ENCODE data around the gene AHNAK.
A peak's percentile ranks its signal among the peaks of the same experiment; 100 is the strongest.
"Not testable (repeated sequence)": the region's sequence is repeated elsewhere in the genome, so short reads cannot be mapped to it uniquely, and the experiment has no call there.

The AHNAK gene

DNA sequence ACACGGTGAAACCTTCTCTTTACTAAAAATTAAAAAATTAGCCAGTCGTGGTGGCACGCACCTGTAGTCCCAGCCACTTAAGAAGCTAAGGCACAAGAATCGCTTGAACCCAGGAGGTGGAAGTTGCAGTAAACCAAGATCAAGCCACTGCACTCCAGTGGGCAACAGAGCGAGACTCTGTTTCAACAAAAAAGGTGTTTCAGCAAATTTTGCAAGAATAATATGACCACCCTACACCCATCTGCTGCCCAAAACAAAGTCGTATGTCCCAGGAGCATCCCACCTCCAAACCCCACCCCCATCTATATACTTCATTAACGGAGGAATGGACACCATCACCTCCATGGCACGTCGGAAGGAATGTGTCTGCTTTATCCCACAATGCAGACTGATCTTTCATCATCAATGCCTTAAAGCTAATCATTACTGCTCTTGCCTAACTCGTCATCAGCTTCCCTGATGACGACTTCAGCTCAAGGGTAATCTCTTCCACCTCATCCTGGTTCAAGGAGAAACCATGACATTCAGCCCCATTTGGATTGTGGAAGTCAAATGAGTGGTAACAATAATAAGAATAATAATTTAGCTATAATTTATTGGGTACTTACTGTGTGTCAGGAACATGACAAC lies 93.7 kb downstream of the AHNAK start:
- no peak for DNase-seq

DNA sequence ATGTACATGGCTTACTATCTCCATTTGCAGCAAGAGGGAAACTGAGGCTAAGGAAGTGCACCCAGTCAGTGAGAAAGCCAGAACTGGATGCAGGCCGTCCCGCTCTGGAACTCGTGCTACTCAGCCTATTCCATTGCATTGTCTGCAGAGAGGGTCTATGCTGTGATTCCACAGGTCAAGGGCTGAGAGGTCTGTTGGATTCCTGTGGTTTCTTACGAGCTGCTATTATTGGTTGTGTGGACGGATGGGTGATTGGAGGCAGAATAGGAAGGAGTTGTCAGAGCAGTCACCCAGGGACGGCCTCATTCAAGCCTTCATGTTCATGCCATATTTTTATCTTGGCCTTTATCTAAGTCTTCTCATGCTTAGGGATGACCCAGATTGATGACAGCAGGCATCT lies 94.3 kb downstream of the AHNAK start:
- DNase-seq: no peak

- DNase-seq: no peak
These were observed 95.4 kb downstream of the AHNAK start for GRCh38 chr11:62451241-62451621.

DNA sequence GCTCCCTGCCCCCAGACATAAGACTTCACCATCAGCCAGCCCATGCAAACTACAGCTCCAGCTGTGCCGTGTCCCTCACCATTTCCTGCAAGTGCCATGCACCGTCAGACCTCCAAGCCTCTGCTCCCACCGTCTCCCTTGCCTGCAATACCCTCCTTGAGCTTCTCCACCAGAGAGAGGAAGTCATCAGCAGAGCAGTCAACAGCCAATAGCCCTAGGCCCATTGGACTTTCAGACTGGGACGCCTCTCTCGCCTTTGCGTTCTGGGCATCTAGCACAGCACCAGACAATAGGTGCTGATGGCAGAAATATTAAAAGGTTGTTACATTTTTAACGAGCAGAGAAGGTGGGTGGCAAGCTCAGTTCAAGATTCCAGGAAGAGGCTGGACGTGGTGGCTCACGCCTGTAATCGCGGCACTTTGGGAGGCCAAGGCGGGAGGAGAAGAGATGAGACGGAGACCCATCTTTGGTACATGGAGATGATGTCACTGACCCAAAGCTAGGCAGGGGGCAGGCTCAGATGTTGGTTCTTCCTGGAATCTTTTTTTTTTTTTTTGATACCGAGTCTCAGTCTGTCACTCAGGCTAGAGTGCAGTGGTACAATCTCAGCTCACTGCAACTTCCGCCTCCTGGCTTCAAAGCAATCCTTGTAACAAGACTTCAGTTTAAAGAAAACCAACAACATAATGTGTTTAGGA lies 95.9 kb downstream of the AHNAK start:
- DNase-seq: no peak

DNA sequence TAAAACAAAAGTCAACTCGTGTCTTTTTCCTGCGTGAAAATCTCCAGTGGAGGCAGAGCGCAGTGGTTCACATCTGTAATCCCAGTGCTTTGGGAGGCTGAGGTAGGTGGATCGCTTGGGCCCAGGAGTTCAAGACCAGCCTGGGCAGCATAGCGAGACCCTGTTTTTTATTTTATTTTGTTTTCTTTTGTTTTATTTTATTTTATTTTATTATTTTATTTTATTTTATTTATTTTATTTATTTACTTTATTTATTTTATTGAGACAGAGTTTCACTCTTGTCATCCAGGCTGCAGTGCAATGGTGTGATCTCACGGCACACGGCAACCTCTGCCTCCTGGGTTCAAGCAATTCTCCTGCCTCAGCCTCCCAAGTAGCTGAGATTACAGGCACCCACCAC lies 96.7 kb downstream of the AHNAK start:
- not testable (repeated sequence) for DNase-seq

GRCh38 chr11:62449451-62449851 lies 97.2 kb downstream of the AHNAK start:
- peak in 1 of 2 experiments; percentile 15 for DNase-seq

GRCh38 chr11:62446091-62446490 lies 100.5 kb downstream of the AHNAK start:
- no peak for DNase-seq

GRCh38 chr11:62445314-62445740 lies 101.3 kb downstream of the AHNAK start:
- peak in 1 of 2 experiments; percentile 31 for DNase-seq

GRCh38 chr11:62444835-62445234 lies 101.8 kb downstream of the AHNAK start:
- DNase-seq: no peak

GRCh38 chr11:62444236-62444833 lies 102.3 kb downstream of the AHNAK start:
- peak; percentile 60 to 71 for DNase-seq

DNA sequence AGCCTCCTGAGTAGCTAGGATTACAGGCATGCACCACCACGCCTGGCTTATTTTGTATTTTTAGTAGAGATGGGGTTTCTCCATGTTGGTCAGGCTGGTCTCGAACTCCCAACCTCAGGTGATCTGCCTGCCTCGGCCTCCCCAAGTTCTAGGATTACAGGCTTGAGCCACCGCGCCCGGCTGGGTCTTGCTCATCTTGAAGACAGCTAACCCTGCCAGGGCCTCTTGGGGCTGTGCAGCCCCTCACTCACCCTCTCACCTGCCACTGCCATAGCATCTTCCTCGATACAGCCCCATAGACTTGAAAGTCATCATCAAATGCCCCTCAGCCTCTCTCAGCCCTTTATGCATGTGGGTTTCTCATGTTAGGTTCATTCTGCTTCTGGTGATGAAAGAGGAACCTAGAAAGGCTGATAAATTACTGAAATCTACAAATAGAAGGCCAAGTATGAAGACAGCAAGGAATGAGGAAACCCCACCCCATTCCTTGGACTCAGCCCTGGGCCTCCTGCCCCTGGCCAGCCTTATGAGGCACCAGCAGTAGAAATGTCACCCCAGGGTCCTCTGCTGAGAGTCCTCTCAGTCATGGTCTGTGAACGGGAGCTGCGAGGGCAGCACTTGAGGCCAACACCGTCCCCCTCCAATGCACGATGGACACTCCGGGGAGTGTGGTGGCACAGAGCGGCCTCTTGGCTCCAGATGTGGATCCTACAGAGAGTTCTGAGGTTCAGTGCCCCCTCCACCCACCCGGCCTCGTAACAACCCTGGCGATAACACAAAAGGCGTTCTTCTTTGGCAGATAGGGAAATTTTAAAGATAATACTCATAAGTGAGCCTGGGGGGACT lies 103.0 kb downstream of the AHNAK start:
- no peak for DNase-seq

GRCh38 chr11:62439785-62440602 lies 106.6 kb downstream of the AHNAK start:
- no peak for DNase-seq

- DNase-seq: no peak
These were observed 108.0 kb downstream of the AHNAK start for GRCh38 chr11:62438641-62439040.

DNA sequence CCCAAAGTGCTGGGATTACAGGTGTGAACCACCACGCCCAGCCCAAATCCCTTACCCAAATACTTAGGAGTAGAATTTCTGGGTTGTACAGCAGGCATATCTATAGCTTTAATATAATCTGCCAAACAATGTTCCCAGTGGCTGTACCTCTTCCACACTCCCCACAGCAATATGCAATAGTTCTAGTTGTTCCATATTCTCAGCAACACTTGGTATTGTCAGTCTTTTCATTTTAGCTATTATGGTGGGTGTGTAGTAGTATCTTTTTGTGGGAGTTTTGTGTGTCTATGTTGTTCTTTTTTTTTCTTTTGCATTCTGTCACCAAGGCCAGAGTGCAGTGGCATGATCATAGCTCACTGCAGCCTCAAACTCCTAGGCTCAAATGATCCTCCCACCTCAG lies 109.0 kb downstream of the AHNAK start:
- DNase-seq: no peak

DNA sequence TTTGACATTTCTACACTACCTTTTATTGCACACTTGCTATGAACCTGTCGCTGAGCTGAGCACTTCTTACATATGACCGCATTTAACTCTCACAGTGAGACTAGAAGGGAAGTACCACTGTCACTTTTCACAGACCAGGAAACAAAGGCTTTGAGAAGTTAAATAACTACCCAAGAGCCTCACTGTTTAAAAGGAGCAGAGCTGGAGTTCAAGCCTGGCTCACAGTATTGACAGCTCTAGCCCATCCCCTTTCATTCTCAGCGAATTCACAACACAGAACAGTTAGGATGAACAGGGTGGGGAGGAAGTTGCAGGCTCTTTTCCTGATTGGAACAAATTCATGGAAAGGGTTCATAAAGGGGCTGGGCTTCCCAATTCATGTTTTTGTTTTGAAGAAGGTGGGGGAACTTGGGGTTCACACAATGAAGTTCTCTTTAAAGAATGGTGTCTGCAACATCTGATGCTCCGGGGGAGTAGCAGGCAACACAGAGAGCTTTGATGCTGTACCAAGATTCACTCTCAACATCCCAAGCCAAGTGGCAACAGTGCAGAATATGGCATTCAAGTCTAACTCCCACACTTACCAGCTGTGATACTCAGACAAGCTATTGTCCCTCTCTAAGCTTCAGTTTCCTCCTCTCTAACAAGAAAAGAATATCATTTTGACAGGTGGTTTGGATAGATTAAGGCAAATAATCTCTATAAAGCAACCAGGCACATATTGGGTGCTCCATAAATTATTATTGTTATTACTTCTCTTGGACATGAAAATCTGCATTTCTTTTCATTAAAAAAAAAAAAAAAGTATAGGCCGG lies 110.6 kb downstream of the AHNAK start:
- no peak for DNase-seq

DNA sequence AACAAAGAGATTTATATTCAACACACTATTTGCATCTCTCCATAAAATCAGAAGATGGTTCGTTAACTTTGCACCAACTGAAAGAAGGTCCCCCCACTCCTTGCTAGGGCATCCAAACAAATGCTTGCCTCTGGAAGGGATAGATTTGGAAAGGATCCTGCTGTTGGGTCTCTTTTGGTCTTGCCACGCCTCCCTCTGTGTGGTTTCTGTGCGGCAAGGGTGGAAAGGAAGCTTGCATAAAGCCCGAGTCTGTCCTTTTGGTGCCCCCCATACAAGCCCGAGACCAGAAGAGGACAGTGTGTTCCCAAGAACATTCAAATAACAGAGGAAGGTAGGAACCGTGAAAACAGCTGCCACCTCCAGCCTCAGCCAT lies 112.7 kb downstream of the AHNAK start:
- DNase-seq: no peak

GRCh38 chr11:62433141-62433903 lies 113.3 kb downstream of the AHNAK start:
- peak; percentile 34 to 54 for DNase-seq

GRCh38 chr11:62432695-62433094 lies 113.9 kb downstream of the AHNAK start:
- DNase-seq: no peak

DNA sequence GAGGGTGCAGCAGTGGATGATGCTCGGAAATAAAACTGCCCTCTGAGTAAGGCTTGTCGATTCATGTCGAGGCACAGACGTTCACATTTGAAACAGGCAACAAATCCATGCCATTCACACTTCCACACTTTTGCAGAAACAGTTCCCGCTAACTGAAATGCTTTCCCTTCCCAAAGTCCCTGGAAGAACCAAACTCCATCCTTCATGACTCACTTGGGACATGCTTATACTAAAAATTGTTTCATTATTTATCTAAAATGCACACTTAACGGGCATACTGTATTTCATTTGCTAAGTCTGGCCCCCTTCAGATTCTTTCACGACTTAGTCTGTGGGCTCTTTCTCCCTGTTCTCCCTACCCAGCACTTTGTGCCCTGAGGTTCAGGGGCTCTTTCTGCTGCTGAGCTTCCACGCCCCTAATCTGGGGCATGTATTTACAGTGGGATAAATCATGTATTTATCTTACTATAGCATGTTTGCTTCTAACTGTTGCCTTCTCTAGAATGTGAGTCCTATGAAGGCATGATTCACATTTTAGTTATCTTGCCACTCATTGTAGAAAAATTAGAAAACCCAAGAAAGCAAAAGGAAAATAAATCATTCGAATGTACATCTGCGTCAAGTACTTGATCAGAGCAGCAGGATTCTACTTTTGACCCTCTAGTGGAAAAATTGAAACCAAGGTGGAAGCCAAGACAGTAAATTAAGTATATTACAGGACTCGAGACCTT lies 115.3 kb downstream of the AHNAK start:
- no peak for DNase-seq

DNA sequence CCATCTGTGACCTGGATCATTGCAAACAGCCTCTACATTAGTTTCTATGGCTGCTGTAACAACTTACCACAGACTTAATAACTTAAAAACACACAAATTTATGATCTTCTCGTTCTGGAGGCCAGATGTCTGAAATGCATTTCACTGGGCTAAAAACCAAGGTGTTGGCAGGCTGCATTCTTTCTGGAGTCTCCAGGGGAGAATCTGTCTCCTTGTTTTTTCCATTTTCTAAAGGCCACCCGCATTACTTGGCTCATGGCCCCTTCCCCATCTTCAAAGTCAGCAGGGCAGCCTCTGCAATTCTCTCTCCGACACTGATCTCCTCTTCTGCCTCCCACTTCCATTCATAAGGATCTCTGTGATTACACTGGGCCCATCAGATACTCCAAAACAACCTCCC lies 116.2 kb downstream of the AHNAK start:
- no peak for DNase-seq
